IMR-90 (cell line): ENCODE results near the gene NRP2. TPM values are rescaled to one million over a fixed set of nuclear protein-coding genes. Genes with fewer than 3 reads are reported as not detected.

Experiments
- ATAC-seq: fragments of 200-7000 bp; cut with Tn5 transposase; 2 replicates; pipeline ENCODE4 v1.9.1; 2020; ENCODE audit warnings: low read depth, mild to moderate bottlenecking, moderate library complexity
- BruUV-seq: library from RNA; stranded (reverse); fragments of 400-500 nt; replicated peaks from 2 replicates; lab custom pipeline; 2021; lab: Mats Ljungman, UMichigan
- CTCF ChIA-PET: fragments of 300-600 bp; formaldehyde crosslinking; extraction: SDS; loops from one replicate; lab custom pipeline; 2021; ENCODE audit warnings: antibody characterized with exemption; lab: Yijun Ruan, JAX
- POLR2A ChIA-PET: fragments of 300-600 bp; sonication (Branson Sonifier 250); formaldehyde crosslinking; loops from one replicate; lab custom pipeline; 2022; ENCODE audit warnings: antibody characterized with exemption; ENCODE audit not compliant: unreplicated experiment; lab: Charles Lee
- DNase-seq: peaks from one replicate; pipeline ENCODE4 v3.0.0; 2013
- H2AFZ ChIP-seq: replicated peaks from 2 replicates; pipeline ENCODE3; 2013; ENCODE audit warnings: low read length, mild to moderate bottlenecking; ENCODE audit not compliant: poor library complexity
- H2AK5ac ChIP-seq: 2 replicates; pipeline ENCODE4 v1.6.1; 2013; ENCODE audit warnings: low read depth, low read length, inconsistent platforms
- H2AK9ac ChIP-seq: replicated peaks from 2 replicates; pipeline ENCODE3; 2013; ENCODE audit warnings: mild to moderate bottlenecking, low read depth, low read length, moderate library complexity; ENCODE audit not compliant: poor library complexity
- H2BK120ac ChIP-seq: 2 replicates; pipeline ENCODE4 v1.6.1; 2013; ENCODE audit warnings: low read depth, low read length, inconsistent platforms
- H2BK15ac ChIP-seq: 3 replicates; pipeline ENCODE4 v1.6.1; 2013; ENCODE audit warnings: low read depth, low read length, inconsistent platforms
- H2BK20ac ChIP-seq: 2 replicates; pipeline ENCODE4 v1.6.1; 2013; ENCODE audit warnings: low read depth, mild to moderate bottlenecking, inconsistent platforms, low read length, moderate library complexity
- H2BK5ac ChIP-seq: 2 replicates; pipeline ENCODE4 v1.6.1; 2013; ENCODE audit warnings: mild to moderate bottlenecking, low read depth, low read length, inconsistent platforms; ENCODE audit not compliant: poor library complexity, severe bottlenecking
- H3K14ac ChIP-seq: replicated peaks from 2 replicates; pipeline ENCODE4 v1.6.1; 2013; ENCODE audit warnings: low read depth, low read length, inconsistent platforms
- H3K18ac ChIP-seq: 2 replicates; pipeline ENCODE4 v1.6.1; 2013; ENCODE audit warnings: low read depth, low read length, control low read depth
- H3K23ac ChIP-seq: 2 replicates; pipeline ENCODE4 v1.6.1; 2013; ENCODE audit warnings: low read depth, low read length, inconsistent platforms
- H3K27ac ChIP-seq: 2 replicates; pipeline ENCODE4 v1.5.1; 2013; ENCODE audit warnings: mild to moderate bottlenecking, control low read depth, low read length; ENCODE audit not compliant: insufficient read depth
- H3K27me3 ChIP-seq: 2 replicates; pipeline ENCODE4 v1.6.1; 2013; ENCODE audit warnings: low read length; ENCODE audit not compliant: control insufficient read depth, insufficient read depth
- H3K36me3 ChIP-seq: 2 replicates; pipeline ENCODE4 v1.6.1; 2013; ENCODE audit warnings: low read length, mixed read lengths; ENCODE audit not compliant: control insufficient read depth, insufficient read depth
- H3K4ac ChIP-seq: 2 replicates; pipeline ENCODE4 v1.6.1; 2013; ENCODE audit warnings: low read depth, low read length, inconsistent platforms
- H3K4me1 ChIP-seq: 2 replicates; pipeline ENCODE4 v1.6.1; 2013; ENCODE audit warnings: low read length, mixed read lengths; ENCODE audit not compliant: control insufficient read depth, insufficient read depth
- H3K4me2 ChIP-seq: 2 replicates; pipeline ENCODE4 v1.6.1; 2013; ENCODE audit warnings: low read depth, mild to moderate bottlenecking, control low read depth, low read length, moderate library complexity
- H3K4me3 ChIP-seq: 2 replicates; pipeline ENCODE4 v1.5.1; 2013; ENCODE audit warnings: low read depth, mild to moderate bottlenecking, control low read depth, low read length, moderate library complexity; ENCODE audit not compliant: insufficient read depth
- H3K56ac ChIP-seq: 2 replicates; pipeline ENCODE4 v1.6.1; 2013; ENCODE audit warnings: low read length, inconsistent platforms; ENCODE audit not compliant: insufficient read depth; ENCODE audit errors: extremely low read depth
- H3K79me1 ChIP-seq, 2 experiments: 2 replicates each; pipeline ENCODE4 v1.6.1; 2013; ENCODE audit warnings: low read length in 2 of 2, inconsistent platforms in 1 of 2, low read depth in 1 of 2
- H3K9ac ChIP-seq: 2 replicates; pipeline ENCODE4 v1.6.1; 2013; ENCODE audit warnings: low read depth, low read length, control low read depth
- H3K9me1 ChIP-seq: 2 replicates; pipeline ENCODE4 v1.6.1; 2013; ENCODE audit warnings: low read length, inconsistent platforms; ENCODE audit not compliant: insufficient read depth
- H3K9me3 ChIP-seq: 2 replicates; pipeline ENCODE4 v1.6.1; 2013; ENCODE audit warnings: low read length; ENCODE audit not compliant: control insufficient read depth, insufficient read depth
- H4K20me1 ChIP-seq: 2 replicates; pipeline ENCODE4 v1.6.1; 2013; ENCODE audit warnings: low read length, inconsistent platforms; ENCODE audit not compliant: insufficient read depth
- H4K5ac ChIP-seq: 2 replicates; pipeline ENCODE4 v1.6.1; 2013; ENCODE audit warnings: mild to moderate bottlenecking, low read depth, low read length, control low read depth
- H4K8ac ChIP-seq, 2 experiments: 2 replicates each; pipeline ENCODE4 v1.6.1; 2013; ENCODE audit warnings: low read depth in 2 of 2, low read length in 2 of 2, control low read depth in 1 of 2, inconsistent platforms in 1 of 2
- H4K91ac ChIP-seq: 2 replicates; pipeline ENCODE4 v1.6.1; 2013; ENCODE audit warnings: low read depth, low read length, inconsistent platforms; ENCODE audit not compliant: insufficient read depth
- BHLHE40 ChIP-seq: fragments of 150-350 bp; IDR thresholded peaks from 2 replicates; pipeline ENCODE4 v1.6.1; 2016; ENCODE audit warnings: mild to moderate bottlenecking, low read depth, low read length
- CEBPB ChIP-seq: IDR thresholded peaks from 2 replicates; pipeline ENCODE4 v1.6.1; 2012; ENCODE audit warnings: low read depth, low read length, improper control_type of control experiment
- CHD1 ChIP-seq: IDR thresholded peaks from 2 replicates; pipeline ENCODE4 v1.6.1; 2012; ENCODE audit warnings: low read depth, low read length, improper control_type of control experiment
- FOS ChIP-seq: fragments of 150-350 bp; IDR thresholded peaks from 2 replicates; pipeline ENCODE4 v1.6.1; 2016; ENCODE audit warnings: low read depth, low read length
- NFE2L2 ChIP-seq: fragments of 150-350 bp; IDR thresholded peaks from 2 replicates; pipeline ENCODE4 v1.6.1; 2016; ENCODE audit warnings: low read depth, mild to moderate bottlenecking, low read length
- RCOR1 ChIP-seq: IDR thresholded peaks from 2 replicates; pipeline ENCODE4 v1.6.1; 2012; ENCODE audit warnings: mild to moderate bottlenecking, low read length, improper control_type of control experiment; ENCODE audit not compliant: insufficient replicate concordance
- SMC3 ChIP-seq: fragments of 150-350 bp; IDR thresholded peaks from 2 replicates; pipeline ENCODE4 v1.6.1; 2016; ENCODE audit warnings: low read depth, mild to moderate bottlenecking, antibody characterized with exemption, low read length, moderate library complexity
- WGBS, 2 experiments: methylation state at CpG; one replicate each; pipeline versions ENCODE4 v1.1.5 to v1.1.7; 2013; ENCODE audit warnings: missing lambda C conversion rate in 2 of 2; ENCODE audit not compliant: insufficient read length in 1 of 2; ENCODE audit errors: extremely low coverage in 2 of 2; 5-methylcytosine and 5-hydroxymethylcytosine counted together
- dilution Hi-C: fragments of 300-500 bp; cut with HindIII; formaldehyde crosslinking; loops from one replicate; pipeline ENCODE4 v1.14.3; 2018; ENCODE audit warnings: low sequenced_read_pairs; ENCODE audit not compliant: unreplicated experiment
- in situ Hi-C: fragments of 300-500 bp; cut with MboI; formaldehyde crosslinking; loops from 3 replicates; pipeline ENCODE4 v1.14.3; 2019; ENCODE audit warnings: low sequenced_read_pairs, inconsistent platforms, mixed read lengths
- intact Hi-C: fragments of 100-400 bp; cut with micrococcal nuclease; formaldehyde crosslinking; loops from 2 replicates; pipeline ENCODE4 v1.10.0; 2022
- polyA plus RNA-seq, 3 experiments: library from polyadenylated mRNA; depleted of rRNA; stranded (reverse); fragments of >200 nt; gene quantifications; 2 replicates each; pipeline ENCODE4 v1.2.3, GENCODE V29; 2012; ENCODE audit warnings: low replicate concordance in 1 of 3
- total RNA-seq: library from RNA; depleted of rRNA; stranded (reverse); fragments of >200 nt; gene quantifications from 2 replicates; pipeline ENCODE4 v1.2.3, GENCODE V29; 2012
- TF ChIP-seq, protein P1 (sequence below): conservative IDR thresholded peaks from 2 replicates; pipeline ENCODE4 v1.5.1; 2012; ENCODE audit warnings: mild to moderate bottlenecking, low read depth, low read length, improper control_type of control experiment
- TF ChIP-seq, protein P2 (sequence below): fragments of 150-350 bp; IDR thresholded peaks from 2 replicates; pipeline ENCODE4 v1.6.1; 2016; ENCODE audit warnings: low read depth, mild to moderate bottlenecking, low read length, moderate library complexity, borderline replicate concordance

NRP2 gene
- total and polyA plus RNA-seq, 2 of the 4 experiments (the other 2 are of a cell fraction) = 46.4 to 51.3 TPM

DNA sequence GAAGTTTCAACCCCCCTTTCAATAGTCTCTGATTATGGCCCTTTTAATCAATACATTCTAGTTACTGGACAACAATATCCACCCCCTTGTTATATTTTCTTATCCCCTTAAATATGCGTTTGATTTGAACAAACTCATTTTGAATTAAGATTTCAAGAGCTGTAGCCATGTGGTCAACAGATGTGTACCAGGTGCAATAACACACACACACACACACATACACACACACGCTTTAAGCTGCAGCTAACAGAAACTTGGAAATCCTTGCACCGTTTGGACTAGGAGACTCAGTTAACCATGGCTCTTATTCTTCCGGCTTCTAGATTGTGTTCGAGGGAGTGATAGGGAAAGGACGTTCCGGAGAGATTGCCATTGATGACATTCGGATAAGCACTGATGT lies 82.8 kb downstream of the NRP2 start:
- Histone ChIP-seq H3K27ac (no peak overlapping the region), H3K4me3 (no peak overlapping the region), H3K18ac (no peak overlapping the region), H4K5ac (no peak overlapping the region), H3K9me3 (no peaks in the 10 kb centered on the region), H3K9me1 (peaks cover 27% of the 10 kb centered on the region), H4K20me1 (no peaks in the 10 kb centered on the region), H3K4ac (no peak overlapping the region), H2BK120ac (no peak overlapping the region), H2BK15ac (no peak overlapping the region), H2BK20ac (no peak overlapping the region), H3K14ac (no peak overlapping the region), H2AFZ (no peak overlapping the region), H2AK9ac (no peak overlapping the region), H3K79me1 (no peaks in the 10 kb centered on the region), H3K4me1 (peaks cover 20% of the 10 kb centered on the region), H2AK5ac (no peak overlapping the region), H3K23ac (no peak overlapping the region), H2BK5ac (no peak overlapping the region), H3K27me3 (no peaks in the 10 kb centered on the region), H3K4me2 (no peak overlapping the region), H4K8ac (no peak overlapping the region), H3K36me3 (peaks cover 57% of the 10 kb centered on the region), H3K9ac (no peak overlapping the region), H3K56ac (no peak overlapping the region), H4K91ac (no peak overlapping the region)
- WGBS, 2 experiments = 80% methylated on average over 7 of the region's 8 CpGs; no CpG with 5 or more reads in 1 of the 2 experiments
- intact Hi-C loops (loop anchor here (10.0 kb wide), 1 partner anchor 1500 kb away; no protein-coding TSS in a partner anchor), in situ Hi-C loops (no loop called here), dilution Hi-C loops (no loop called here)
- ChIA-PET POLR2A (no interaction called here), CTCF (no interaction called here)
- no peak for TF ChIP-seq CEBPB
- no peak for TF ChIP-seq BHLHE40
- TF ChIP-seq, protein P1, sequence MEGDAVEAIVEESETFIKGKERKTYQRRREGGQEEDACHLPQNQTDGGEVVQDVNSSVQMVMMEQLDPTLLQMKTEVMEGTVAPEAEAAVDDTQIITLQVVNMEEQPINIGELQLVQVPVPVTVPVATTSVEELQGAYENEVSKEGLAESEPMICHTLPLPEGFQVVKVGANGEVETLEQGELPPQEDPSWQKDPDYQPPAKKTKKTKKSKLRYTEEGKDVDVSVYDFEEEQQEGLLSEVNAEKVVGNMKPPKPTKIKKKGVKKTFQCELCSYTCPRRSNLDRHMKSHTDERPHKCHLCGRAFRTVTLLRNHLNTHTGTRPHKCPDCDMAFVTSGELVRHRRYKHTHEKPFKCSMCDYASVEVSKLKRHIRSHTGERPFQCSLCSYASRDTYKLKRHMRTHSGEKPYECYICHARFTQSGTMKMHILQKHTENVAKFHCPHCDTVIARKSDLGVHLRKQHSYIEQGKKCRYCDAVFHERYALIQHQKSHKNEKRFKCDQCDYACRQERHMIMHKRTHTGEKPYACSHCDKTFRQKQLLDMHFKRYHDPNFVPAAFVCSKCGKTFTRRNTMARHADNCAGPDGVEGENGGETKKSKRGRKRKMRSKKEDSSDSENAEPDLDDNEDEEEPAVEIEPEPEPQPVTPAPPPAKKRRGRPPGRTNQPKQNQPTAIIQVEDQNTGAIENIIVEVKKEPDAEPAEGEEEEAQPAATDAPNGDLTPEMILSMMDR = no peak
- TF ChIP-seq NFE2L2 = no peak
- TF ChIP-seq SMC3 = no peak
- TF ChIP-seq RCOR1 = no peak
- TF ChIP-seq, protein P2, sequence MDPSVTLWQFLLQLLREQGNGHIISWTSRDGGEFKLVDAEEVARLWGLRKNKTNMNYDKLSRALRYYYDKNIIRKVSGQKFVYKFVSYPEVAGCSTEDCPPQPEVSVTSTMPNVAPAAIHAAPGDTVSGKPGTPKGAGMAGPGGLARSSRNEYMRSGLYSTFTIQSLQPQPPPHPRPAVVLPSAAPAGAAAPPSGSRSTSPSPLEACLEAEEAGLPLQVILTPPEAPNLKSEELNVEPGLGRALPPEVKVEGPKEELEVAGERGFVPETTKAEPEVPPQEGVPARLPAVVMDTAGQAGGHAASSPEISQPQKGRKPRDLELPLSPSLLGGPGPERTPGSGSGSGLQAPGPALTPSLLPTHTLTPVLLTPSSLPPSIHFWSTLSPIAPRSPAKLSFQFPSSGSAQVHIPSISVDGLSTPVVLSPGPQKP = no peak
- TF ChIP-seq CHD1 = no peak
- TF ChIP-seq FOS = no peak
- BruUV-seq = no TSS peak
- ATAC-seq = no peak
- peak; percentile 35 for DNase-seq
